Suppressor macrophage treated with lipopolysaccharide for 4 hours (primary cell): ENCODE data around the gene ADA.

Experiments
- DNase-seq: peaks from one replicate; pipeline ENCODE4 v3.0.0-alpha.2; 2020

The ADA gene

GRCh38 chr20:44621939-44622338 lies 29.6 kb downstream of the ADA start:
- no peak for DNase-seq

GRCh38 chr20:44621325-44621724 lies 30.2 kb downstream of the ADA start:
- no peak for DNase-seq

- DNase-seq: no peak
These were observed 31.5 kb downstream of the ADA start for GRCh38 chr20:44620030-44620429.

GRCh38 chr20:44619294-44619693 lies 32.2 kb downstream of the ADA start:
- DNase-seq: no peak

- DNase-seq: no peak
These were observed 33.2 kb downstream of the ADA start for GRCh38 chr20:44618318-44618731.

GRCh38 chr20:44616604-44616964 lies 34.9 kb downstream of the ADA start:
- DNase-seq: no peak

GRCh38 chr20:44615876-44616603 lies 35.5 kb downstream of the ADA start:
- DNase-seq: no peak

GRCh38 chr20:44615169-44615791 lies 36.2 kb downstream of the ADA start:
- DNase-seq: peak; percentile 32

GRCh38 chr20:44614525-44614924 lies 37.0 kb downstream of the ADA start:
- no peak for DNase-seq

- DNase-seq: no peak
These were observed 37.9 kb downstream of the ADA start for GRCh38 chr20:44613575-44613974.

- DNase-seq: no peak
These were observed 41.1 kb downstream of the ADA start for GRCh38 chr20:44610313-44610962.

- peak; percentile 89 for DNase-seq
These were observed 41.8 kb downstream of the ADA start for GRCh38 chr20:44609516-44610312.

- DNase-seq: no peak
These were observed 42.4 kb downstream of the ADA start for GRCh38 chr20:44609006-44609515.

- DNase-seq: no peak
These were observed 44.6 kb downstream of the ADA start for GRCh38 chr20:44606725-44607441.

- no peak for DNase-seq
These were observed 48.2 kb downstream of the ADA start for GRCh38 chr20:44603327-44603726.

- DNase-seq: no peak
These were observed 49.7 kb downstream of the ADA start for GRCh38 chr20:44601801-44602204.

GRCh38 chr20:44601236-44601671 lies 50.2 kb downstream of the ADA start:
- no peak for DNase-seq

GRCh38 chr20:44600758-44601201 lies 50.7 kb downstream of the ADA start:
- DNase-seq: no peak

GRCh38 chr20:44600301-44600700 lies 51.2 kb downstream of the ADA start:
- no peak for DNase-seq

GRCh38 chr20:44599715-44600114 lies 51.8 kb downstream of the ADA start:
- DNase-seq: no peak

- no peak for DNase-seq
These were observed 52.8 kb downstream of the ADA start for GRCh38 chr20:44598423-44599305.
